H1 (cell line): ENCODE results near the gene PLCH2. TPM values are rescaled to one million over a fixed set of nuclear protein-coding genes. Genes with fewer than 3 reads are reported as not detected.

Source experiments
- PHF8 ChIP-seq: fragments of 200-600 bp; sonication (generic); conservative IDR thresholded peaks from 2 replicates; pipeline ENCODE4 v1.7.1; 2012; ENCODE audit warnings: low read depth, mild to moderate bottlenecking, inconsistent platforms, low read length, moderate library complexity
- ZNF274 ChIP-seq: IDR thresholded peaks from 2 replicates; pipeline ENCODE4 v1.7.0; 2012; ENCODE audit warnings: low read length, borderline replicate concordance; ENCODE audit errors: extremely low read depth
- polyA plus RNA-seq, 7 experiments: library from polyadenylated mRNA; depleted of rRNA in 3 of 7; stranded (reverse) in 5 of 7; unstranded in 2 of 7; fragments of >200 nt in 5 of 7; fragments of 200-250 nt in 2 of 7; gene quantifications; 1 replicate in 5 of 7; 2 replicates in 1 of 7; 4 replicates in 1 of 7; pipeline versions ENCODE4 v1.2.1 to v1.2.3, GENCODE V29; 2011 to 2013; ENCODE audit warnings: missing spikeins in 2 of 7, mixed read lengths in 2 of 7
- total RNA-seq: library from RNA; stranded (reverse); fragmentation: NEBNext Ultra II Directional; extraction: Animal tissue kit (Norgen Biotek cat#: 25700); gene quantifications from 2 replicates; pipeline ENCODE4 v1.2.1, GENCODE V29; 2021

Gene PLCH2
- total and polyA plus RNA-seq, 2 of the 8 experiments (the other 6 are each of a cell fraction or from before 2014, with no cell fraction given), result 0.14 to 0.19 TPM

DNA sequence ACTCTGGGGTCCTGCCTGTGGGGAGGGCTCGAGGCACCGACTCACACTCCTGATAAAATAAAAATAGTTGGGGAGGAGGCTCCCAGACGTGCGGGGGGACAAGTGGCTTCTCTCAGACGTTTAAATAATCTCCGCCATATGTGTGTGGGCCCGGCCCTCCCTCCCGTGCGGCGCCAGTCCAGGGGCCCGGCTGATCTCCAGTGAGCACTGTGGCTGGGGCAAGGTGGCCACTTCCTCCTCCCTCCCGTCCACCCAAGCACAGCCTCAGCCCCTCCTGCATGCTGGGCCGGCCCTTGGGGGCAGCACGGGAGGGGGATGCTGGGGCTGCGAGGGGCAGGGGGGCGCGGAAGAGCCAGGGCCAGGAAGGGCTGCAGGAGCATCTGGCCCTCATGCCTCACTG, 4.0 kb upstream of the PLCH2 start (continued):
- TF ChIP-seq PHF8, result no peak
- no peak for TF ChIP-seq ZNF274
